Activated CD8-positive, alpha-beta memory T cell treated with anti-CD3 and anti-CD28 coated beads, Interleukin-2, amount 50 U/mL, for 4 hours (primary cell): ENCODE measurements around the gene RASA3.
"Not testable (repeated sequence)": the region's sequence is repeated elsewhere in the genome, so short reads cannot be mapped to it uniquely, and the experiment has no call there.

Experiments
- DNase-seq: peaks from one replicate; pipeline ENCODE4 v3.0.0-alpha.2; 2020

RASA3 gene

DNA sequence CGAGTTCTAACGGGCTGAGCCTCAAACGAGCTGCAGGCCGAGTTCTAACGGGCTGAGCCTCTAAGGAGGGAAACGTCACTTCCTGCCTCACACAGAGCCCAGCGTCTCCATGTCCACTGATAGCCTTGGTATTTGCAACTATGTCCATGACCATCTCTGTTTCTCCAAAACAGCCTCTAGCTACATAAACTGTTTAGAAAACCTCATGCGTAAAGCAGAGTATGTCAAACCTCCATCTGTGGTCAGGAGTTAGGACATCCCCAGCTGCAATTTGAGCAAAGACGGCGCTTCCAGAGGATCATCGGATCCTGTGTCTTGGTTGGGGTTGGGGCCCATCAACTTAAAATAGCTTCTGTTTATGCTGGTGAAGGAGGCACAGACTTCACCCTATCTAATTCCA, 20.8 kb downstream of the RASA3 start:
- peak; percentile 11 for DNase-seq

DNA sequence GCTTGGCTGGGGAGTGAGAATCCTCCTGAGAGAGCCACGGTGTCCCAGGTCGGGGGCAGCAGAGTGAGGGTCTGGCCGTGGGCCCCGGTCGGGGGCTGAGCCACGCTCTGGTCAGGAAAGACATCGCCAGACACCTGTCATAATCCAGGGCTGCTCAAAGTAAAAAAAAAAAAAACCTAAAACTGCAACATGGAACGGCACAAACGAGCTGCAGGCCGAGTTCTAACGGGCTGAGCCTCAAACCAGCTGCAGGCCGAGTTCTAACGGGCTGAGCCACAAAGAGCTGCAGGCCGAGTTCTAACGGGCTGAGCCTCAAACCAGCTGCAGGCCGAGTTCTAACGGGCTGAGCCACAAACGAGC, 21.6 kb downstream of the RASA3 start:
- DNase-seq, result not testable (repeated sequence)

DNA sequence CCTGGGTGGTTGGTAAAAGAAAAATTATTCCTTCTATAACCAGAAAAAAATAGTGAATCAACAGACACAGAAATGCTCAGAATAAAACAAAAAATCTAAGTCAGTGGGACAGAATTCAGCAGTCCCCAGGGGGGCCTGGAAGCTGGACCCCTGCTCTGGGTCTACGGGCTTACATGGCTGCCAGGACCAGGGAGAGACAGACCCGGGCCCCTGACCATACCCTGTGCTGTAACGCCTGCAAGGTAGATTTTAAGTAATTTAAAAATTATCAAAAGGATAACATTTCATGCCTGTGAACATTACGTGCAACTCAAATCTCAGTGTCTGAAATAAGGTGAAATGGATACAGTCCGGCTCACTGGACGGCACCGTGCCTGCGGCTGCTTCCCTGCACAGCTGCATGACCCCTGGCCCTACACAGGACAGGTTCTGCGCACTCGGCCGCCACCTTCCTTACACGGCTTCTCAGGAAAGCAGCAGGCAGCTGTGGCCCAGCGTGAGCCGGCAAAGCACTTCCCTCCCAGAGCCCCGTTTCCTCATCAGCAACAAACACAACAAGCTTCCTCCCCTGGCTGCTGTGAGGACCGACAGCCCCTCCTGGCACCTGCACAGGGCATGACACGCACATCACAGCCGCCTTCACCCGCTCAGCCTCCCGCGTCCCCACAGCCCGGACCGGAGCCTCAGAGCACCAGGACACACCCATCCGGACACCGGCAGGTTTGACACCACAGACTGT, 22.2 kb downstream of the RASA3 start:
- DNase-seq, result peak; percentile 66

DNA sequence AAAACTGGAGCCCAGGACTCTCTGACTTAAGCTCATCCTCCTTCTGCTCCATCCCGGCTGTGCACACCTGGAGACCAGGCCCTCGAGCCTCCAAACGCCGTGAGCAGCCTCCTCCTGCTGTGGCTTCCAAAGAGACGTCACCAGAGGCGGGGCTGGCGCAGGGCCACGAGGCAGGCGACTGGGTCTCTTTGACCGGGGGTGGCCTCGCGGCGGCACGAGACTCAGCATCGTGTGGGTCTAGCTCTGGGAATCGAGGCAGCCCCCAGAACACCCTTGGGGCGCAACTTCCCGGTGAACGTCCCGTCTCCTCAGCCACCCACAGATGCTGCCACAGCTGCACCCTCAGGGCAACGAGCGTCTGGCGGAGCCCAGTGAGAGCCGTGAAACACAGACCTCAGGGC, 22.8 kb downstream of the RASA3 start:
- peak; percentile 58 for DNase-seq

DNA sequence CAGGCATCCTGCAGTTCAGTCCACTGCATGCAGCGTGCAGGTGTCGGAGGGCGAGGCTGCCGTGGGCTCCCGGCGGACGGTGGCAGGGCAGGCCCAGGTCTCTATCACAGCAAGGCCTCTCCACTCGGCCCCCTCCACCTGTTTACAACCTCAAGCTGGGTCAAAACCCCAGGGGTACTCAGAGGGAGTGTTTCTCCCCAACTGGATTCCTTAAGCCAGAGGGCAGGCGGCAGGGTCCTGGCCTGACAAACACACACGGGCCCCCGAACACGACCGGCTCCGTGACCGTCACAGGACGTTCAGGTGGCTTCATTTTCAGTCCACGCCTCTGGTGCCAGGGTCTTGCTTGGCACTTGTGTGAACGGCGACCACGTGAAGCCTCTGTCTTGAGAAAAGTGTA, 23.5 kb downstream of the RASA3 start:
- DNase-seq, result peak; percentile 13

DNA sequence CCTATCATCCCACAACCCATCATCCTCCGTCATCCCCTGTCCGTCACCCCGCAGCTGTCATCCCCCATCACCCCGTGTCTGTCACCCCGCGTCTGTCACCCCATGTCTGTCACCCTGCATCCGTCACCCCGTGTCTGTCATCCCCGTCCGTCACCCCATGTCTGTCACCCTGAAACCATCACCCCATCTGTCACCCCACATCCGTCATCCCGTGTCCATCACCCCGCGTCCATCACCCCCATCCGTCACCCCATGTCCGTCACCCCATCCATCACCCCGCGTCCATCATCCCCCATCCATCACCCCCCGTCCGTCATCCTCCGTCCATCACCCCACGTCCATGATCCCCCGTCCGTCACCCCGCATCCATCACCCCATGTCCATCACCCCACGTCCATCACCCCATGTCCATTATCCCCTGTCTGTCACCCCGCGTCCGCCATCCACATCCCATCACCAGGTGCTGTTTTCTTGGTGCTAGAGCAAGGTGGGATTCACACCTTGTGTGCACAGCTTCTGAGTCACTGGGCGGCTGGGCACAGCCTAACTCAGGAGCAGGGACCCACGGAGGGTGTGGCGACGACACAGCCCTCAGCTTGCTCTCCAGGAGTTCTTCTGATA, 24.2 kb downstream of the RASA3 start:
- peak; percentile 23 for DNase-seq

DNA sequence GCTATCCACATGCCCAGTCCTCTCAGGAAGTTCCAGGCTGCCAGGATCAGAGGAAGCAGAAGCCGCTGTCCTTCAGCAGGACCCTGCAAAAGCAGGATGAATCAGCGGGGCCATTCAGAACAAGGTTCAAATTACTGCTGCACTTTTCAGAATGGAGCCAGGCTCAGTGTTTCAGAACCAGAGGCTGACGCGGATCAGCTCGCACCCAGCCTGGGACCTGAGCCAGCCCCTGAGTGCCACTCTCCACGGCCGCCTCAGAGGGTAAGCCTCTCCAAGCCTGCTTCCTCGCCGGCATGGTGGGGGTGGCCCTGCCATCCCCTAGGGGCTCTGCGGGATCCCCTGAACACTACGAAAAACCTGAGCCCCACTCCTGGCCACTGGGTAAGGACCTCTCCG, 24.7 kb downstream of the RASA3 start:
- DNase-seq, result peak; percentile 12

DNA sequence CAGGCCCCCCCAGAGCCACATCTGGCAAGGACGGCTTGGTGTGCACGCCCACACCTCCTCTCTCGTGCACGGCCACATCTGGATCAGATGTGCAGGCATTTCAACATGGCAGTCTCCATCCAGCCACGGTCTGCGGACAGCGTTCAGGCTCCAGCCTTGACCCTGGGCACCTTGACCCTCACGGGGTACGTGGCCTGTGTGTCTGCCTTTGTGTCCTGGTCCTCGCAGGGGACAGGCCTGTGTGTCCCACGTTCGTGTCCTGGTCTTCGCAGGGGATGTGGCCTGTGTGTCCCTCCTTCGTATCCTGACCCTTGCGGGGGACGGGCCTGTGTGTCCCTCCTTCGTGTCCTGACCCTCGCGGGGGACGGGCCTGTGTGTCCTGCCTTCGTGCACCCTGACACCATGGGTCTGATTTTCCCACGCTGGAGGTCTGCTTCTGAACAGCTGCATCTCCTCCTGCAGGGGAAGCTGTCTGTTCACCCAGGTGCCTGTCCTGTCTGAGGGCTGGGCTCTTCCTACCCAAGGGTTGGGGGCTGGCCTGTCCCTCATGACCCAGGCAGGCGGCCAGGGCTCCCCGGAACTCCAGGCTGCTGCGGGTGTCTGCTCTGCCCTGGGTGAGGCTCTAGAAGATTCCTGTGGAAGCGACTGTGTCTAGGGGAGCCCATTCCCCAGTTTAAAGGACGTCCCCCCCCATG, 25.3 kb downstream of the RASA3 start:
- DNase-seq, result peak; percentile 17

DNA sequence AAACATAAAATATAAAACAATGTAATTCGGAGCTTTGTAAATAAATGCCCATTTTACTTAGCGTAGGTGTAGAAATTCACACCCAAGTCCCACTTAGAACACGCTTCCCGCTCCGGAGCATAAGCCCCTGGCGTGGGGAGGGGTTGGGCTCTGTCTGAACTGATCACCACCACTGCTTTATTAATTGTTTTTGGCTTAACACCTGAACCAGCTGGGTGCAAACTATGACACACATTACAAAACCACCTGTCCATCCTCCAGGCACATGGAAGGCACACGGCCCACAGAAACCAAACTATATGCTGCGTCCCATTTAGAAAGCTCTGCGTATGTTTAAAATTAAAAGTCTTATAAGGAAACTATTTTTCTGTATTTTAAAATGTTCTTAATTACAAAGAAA, 25.9 kb downstream of the RASA3 start:
- DNase-seq, result peak; percentile 2

DNA sequence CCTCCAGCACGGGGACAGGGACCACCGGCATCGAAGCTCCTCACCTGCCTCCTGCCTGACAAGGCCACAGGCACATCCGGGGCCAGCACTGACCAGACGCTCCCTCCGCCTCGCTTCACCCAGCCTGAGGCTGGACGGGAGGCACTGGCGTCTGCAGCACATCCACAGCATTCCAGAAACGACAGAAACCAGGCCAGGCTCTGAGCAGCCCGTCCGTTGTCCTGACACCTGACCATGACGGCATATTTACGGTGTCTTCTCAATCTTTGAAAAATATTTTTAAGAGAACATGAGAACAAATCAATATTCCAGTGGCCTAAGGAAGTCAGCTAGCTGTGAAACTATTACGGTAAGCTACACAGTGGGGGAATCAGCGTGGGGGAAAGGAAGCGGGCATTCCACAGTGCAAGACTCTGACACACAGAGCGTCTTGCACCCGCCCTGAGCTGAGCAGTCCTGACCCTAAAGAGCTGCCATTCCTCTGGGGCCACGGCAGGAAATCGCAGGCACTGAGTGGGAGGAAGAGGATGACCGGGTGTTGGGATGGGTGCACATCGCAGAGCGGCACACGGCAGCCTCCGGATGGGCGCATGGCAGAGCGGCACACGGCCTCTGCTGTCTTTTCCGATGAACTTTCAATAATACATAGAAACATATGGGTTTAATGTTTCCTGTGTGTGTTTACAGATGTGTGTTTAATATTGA, 26.8 kb downstream of the RASA3 start:
- DNase-seq, result peak; percentile 14

DNA sequence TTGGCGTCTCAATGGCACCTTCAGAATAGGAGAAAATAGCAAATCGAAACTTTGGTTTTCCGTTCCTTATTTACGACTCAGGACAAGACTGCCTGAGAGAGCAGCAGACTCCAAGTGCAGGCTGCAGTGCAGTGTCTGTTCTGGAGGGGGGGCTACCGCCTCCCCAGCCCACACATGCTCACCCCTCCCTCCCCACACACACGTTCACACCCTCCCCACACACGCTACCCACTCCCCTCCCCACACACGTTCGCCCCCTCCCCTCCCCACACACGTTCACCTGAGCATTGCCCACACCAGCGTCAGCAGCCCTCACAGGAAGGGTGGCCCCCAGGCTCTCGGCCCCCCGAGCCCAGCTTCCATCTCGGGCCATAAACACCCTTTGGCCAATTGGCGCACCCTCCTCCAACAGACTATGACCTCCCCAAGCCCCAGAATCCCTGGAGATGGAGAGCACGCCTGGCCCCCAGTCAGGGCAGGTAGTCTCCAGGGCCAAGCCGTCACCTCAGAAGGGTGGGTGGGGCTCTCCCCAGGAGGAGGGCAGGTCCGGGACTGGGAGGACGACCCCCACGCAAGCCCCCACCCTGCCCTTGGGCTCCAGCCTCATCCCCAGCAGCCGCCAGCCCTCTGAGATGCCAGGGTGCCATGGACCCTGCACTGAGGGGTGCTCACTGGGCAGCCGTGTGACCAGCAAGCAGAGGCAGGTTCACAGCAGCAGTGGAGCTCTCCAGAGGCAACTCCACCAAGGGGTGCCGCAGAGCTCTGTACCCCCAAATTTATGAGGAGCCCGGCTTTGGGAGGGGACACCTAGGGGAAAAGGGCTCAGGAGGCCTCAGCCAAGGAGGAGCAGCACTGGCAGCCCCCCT, 27.5 kb downstream of the RASA3 start:
- DNase-seq, result peak; percentile 14

DNA sequence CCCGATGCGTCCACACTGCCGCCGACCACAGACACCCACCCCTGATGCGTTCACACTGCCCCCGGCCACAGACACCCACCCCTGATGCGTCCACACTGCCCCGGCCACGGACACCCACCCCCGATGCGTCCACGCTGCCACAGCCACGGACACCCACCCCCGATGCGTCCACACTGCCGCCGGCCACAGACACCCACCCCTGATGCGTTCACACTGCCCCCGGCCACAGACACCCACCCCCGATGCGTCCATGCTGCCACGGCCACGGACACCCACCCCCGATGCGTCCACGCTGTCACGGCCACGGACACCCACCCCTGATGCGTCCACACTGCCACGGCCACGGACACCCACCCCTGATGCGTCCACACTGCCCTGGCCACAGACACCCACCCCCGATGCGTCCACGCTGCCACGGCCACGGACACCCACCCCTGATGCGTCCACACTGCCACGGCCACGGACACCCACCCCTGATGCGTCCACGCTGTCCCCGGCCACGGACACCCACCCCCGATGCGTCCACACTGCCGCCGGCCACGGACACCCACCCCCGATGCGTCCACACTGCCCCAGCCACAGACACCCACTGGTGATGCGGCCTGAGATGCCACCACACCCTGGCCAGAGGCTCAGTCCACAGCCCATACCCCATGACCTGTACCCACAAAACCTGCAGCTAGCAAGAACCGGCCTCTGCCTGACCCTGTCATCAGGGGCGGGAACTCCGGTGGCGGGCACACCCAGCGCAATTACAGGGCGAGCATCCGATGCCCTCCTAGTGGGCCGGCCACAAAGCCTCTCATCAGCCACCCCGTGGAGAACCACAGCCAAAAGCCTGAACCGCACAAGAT, 28.4 kb downstream of the RASA3 start:
- peak; percentile 16 for DNase-seq

DNA sequence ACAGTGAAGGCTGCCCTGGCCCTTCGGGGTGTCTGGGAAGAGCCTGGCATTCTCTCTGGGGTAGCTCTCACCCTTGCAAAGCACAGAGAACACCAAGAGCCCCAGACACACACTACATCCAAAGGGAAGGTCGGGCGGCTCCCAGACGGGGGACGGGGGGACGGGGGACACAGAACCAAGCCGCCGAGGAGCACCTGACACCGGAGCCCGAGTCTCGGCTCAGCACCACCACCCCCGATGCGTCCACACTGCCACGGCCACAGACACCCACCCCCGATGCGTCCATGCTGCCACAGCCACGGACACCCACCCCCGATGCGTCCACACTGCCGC, 29.2 kb downstream of the RASA3 start:
- not testable (repeated sequence) for DNase-seq

DNA sequence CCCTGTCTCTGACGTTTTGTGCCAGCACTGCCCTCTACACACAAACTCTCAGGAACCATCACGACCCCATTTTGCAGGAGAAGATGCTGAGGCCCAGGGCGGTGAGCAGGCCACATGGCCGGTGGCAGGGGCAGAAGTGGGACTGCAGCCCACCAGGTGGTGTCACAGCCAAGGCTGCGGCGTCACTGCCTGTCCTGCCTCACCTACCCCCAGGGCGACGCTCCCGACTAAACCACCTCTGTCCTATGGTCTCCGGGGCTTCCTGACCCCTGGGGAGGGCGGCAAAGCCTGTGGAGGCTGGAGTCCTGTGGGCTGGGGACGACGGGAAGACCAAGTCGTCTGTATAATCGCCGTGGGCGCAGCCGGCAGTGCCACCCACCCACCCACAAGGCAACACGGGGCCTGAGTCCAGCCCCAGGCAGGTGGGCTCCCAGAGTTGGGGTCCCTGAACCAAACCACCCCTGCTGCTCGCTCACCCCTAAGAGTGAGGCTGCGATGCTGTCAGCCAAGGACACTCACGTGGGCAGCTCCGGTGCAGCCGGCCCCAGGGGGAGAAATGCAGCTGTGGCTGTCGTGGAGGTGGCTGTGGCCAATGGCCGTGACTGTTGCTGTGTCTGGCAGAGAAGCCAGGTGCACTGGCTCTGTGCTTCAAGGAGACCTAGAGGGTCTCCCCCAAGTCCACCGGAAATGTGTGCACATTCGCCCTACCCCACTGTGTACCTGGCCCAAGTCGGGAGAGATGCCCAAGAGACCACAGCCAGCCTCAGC, 29.7 kb downstream of the RASA3 start:
- DNase-seq, result peak; percentile 13

DNA sequence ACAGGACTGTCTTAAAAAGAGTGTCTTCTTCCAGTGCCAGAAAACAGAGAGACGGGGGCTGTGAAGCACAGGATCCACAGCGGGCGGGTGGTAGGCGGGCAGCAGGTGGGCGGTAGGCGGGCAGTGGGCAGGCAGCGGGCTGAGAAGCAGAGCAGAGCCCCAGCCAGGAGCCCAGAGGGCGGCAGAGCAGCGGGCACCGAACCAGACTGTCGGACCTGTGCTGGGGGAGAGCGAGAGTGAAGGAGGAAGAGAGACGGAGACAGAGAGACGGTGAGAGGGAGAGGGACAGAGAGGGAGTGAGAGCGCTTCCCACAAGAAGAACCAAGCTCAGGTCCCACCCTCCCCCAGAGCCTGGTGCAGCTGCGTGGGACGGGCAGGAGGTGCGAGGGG, 30.3 kb downstream of the RASA3 start:
- DNase-seq, result peak; percentile 15

DNA sequence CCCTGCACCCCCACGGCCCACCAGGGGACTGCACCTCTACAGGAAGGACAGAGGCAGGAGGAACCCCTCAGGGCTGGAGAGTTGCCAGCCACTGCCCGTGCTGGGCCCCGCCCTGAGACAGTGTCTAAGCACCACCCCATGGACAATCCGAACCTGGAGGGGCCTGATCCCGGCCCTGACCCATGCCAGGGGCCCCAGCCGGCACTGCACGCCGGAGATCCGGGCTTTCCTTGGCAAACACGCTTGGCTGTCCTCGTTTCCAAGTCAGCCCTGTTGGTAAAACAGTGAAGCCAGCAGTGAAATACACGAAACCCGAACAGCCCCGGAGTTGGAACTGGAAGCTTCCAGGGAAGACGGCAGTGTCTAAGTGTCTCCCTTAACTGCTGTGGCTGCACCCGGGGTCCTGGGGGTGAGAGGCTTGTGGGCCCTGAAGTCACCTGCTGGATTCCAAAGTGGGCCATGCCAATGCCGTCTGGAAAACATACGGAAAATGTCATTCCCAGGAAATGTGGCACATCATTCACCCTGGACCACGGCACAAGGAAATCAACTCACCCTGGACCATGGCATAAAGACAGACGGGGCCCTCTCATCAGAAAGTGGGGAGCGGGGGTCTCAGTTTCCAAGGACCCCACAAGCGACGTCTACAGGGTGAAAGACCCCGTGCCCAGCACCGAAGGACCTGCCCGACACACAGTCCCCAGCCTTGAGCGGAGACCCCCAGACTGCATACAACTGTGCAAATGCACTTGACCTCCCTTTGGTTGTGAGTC, 30.9 kb downstream of the RASA3 start:
- DNase-seq, result no peak

DNA sequence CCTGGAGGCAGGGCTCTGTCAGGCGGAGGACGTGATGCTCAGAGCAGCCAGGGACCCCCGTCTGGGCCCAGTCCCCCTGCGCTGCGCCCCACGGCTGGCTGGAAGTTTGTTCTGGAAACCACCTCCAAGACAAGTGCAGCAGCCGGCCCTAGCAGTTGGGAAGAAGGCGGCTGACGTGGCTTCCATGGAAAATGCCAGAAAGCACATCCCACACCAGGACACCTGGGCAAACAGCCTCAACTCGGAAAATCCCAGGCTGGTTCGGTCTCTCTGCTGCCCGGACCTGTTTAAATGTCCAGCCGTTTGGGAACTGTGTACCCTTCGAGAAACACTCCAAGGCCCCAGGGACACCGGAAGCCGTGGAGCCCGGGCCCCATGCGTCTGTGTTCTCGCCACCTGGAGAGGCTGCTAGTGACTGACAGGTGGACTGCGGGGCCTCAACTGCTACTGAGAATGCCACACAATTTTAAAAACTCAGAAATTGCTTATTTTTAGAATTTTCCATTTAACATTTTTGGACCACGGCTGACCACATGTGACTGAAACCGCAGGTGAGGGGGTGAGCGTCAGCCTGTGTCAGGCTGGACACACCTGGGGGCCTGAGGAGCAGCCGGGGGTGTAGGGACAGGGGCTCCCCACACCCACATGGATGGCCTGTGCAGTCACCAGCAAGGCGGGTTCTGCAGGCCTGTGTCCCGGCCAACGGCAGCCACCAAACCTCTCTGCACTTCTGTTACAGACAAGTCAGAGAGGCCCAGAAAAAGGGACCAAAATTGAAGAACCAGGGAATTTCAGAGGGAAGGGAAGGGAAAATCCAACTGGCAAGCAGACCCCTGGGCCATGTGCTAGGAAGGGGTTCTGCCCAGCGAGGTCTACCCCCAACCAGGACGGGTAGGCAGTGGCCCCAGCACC, 31.7 kb downstream of the RASA3 start:
- peak; percentile 12 for DNase-seq

DNA sequence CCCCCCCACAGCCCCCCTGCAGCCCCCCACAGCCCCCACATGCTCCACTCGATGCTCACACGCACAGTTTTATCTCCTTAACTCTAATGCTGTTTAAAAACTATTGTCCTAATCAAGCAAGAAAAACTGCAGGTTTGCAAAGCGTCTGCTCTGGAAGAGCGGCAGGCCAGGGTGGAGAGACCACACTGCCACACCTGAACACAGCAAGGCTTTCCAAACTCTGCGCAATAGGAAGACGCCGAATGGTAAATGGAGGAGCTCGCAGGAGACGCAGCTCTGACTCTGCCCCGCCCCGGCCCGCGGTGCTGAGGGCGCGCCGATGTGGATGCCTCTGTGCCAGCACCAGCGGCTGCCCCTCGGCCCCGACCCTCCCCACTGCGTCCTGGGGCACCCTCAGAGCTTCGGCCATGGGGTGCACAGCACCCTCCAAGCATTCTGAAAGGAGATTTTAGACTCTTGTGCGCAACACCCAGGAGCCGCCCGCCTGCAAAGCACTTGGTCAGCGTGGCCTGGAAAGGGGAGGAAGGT, 32.4 kb downstream of the RASA3 start:
- DNase-seq, result no peak

DNA sequence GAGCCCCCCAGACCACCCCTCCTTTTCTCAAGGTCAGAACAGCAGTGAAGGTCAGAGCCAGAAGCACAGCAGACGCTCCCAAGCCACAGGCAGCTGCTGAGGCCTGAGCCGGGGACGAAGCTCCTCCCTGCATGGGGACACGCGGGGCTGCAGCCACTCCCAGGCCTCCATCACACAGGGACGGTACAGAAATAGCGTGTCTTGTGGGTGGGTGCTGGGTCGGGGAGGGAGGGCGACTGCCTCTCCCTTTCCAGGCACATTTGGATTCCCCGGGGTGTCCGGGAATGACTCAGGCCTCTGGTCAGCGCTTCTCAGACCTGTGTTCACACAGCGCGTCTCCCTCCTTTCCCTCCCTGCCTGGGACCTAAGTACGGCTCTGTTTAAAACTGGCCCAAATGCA, 33.2 kb downstream of the RASA3 start:
- DNase-seq, result no peak
